ENCODE measurements around the gene RGS19. TPM values are rescaled to one million over a fixed set of nuclear protein-coding genes. Genes with fewer than 3 reads are reported as not detected.

The RGS19 gene
- total RNA-seq, 1 donor from 2014 or later: 26.2 TPM

DNA sequence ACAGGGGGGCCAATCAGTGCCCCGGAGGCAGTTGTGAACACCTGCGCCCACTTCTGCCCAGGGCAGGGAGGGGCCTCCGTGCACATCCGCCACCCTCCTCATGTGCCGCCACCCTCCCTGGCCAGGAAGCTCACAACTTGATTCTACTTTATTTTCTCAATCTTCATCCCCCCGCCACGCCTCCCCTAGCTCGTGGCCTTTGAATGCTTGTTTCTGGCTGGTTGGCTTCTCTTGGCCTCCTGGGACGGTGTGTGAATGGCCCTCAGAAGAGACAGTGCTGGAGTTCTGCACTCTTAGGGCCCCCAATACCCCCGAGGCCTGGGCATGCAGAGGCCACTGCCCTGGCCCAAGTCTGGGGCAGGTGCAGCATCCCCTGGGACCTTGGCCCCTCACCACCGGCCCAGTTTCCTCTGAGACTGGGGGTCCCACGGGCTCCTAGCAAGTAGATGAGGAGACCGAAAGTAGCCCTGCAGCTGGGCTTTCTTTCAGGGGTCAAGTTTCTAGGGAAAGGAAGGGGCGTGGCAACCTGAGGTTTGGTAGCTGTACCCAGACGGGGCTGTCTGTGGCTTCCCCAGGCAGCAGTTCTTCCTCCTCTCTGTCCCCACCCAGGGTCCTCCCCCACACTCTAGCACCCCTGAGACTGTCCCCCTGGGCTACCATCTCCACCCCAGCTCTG is 1.3 kb downstream of the RGS19 start:
- Mint-ChIP-seq H3K4me3 (ENCODE audit: unreplicated experiment) (no peak overlapping the region), H3K36me3 (ENCODE audit: low read depth, unreplicated experiment) (no peaks in the 10 kb centered on the region), H3K27ac (ENCODE audit: unreplicated experiment) (no peak overlapping the region), H3K4me1 (ENCODE audit: unreplicated experiment) (peaks cover 19% of the 10 kb centered on the region), H3K27me3 (ENCODE audit: unreplicated experiment) (peaks cover 14% of the 10 kb centered on the region), H3K9me3 (ENCODE audit: unreplicated experiment) (no peaks in the 10 kb centered on the region)
- DNase-seq (ENCODE audit: low spot score): no peak
- TF ChIP-seq, protein P1, sequence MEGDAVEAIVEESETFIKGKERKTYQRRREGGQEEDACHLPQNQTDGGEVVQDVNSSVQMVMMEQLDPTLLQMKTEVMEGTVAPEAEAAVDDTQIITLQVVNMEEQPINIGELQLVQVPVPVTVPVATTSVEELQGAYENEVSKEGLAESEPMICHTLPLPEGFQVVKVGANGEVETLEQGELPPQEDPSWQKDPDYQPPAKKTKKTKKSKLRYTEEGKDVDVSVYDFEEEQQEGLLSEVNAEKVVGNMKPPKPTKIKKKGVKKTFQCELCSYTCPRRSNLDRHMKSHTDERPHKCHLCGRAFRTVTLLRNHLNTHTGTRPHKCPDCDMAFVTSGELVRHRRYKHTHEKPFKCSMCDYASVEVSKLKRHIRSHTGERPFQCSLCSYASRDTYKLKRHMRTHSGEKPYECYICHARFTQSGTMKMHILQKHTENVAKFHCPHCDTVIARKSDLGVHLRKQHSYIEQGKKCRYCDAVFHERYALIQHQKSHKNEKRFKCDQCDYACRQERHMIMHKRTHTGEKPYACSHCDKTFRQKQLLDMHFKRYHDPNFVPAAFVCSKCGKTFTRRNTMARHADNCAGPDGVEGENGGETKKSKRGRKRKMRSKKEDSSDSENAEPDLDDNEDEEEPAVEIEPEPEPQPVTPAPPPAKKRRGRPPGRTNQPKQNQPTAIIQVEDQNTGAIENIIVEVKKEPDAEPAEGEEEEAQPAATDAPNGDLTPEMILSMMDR (IDR thresholded peaks at IDR 0.05; ENCODE audit: unreplicated experiment): no peak

GRCh38 chr20:64077541-64077875 is 1.8 kb downstream of the RGS19 start:
- H3K27ac Mint-ChIP-seq (ENCODE audit: unreplicated experiment): no peak overlapping the region
- H3K27me3 Mint-ChIP-seq (ENCODE audit: unreplicated experiment): peaks cover 14% of the 10 kb centered on the region
- H3K36me3 Mint-ChIP-seq (ENCODE audit: low read depth, unreplicated experiment): no peaks in the 10 kb centered on the region
- TF ChIP-seq, protein P1 (IDR thresholded peaks at IDR 0.05; ENCODE audit: unreplicated experiment): no peak
- no peak for DNase-seq (ENCODE audit: low spot score)
- H3K9me3 Mint-ChIP-seq (ENCODE audit: unreplicated experiment): no peaks in the 10 kb centered on the region
- peaks cover 17% of the 10 kb centered on the region for H3K4me1 Mint-ChIP-seq (ENCODE audit: unreplicated experiment)
- no peak overlapping the region for H3K4me3 Mint-ChIP-seq (ENCODE audit: unreplicated experiment)

DNA sequence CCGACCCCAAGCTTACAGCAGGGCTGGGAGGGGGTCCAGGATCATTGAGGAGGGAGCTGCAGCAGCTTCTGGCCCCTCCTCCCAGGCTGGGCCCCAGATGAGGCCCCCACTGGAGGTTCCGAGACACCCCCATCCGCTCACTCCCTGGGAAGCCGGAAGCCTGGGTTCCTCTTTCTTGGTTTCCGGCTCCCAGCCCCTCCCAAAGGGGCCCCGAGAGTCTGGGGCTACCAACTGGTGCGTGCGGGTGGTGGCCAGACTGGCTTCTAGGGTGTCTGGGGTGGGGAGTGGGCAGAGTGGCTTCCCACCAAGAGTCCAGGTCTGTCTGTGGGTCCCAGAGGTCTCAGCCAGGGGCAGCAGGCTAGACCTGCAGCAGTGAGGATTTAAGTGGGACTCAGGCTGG is 2.2 kb downstream of the RGS19 start:
- Mint-ChIP-seq H3K4me1 (ENCODE audit: unreplicated experiment) (peaks cover 13% of the 10 kb centered on the region), H3K27me3 (ENCODE audit: unreplicated experiment) (peaks cover 14% of the 10 kb centered on the region), H3K4me3 (ENCODE audit: unreplicated experiment) (no peak overlapping the region), H3K27ac (ENCODE audit: unreplicated experiment) (no peak overlapping the region), H3K36me3 (ENCODE audit: low read depth, unreplicated experiment) (no peaks in the 10 kb centered on the region), H3K9me3 (ENCODE audit: unreplicated experiment) (no peaks in the 10 kb centered on the region)
- DNase-seq (ENCODE audit: low spot score): no peak
- TF ChIP-seq, protein P1 (IDR thresholded peaks at IDR 0.05; ENCODE audit: unreplicated experiment): no peak

DNA sequence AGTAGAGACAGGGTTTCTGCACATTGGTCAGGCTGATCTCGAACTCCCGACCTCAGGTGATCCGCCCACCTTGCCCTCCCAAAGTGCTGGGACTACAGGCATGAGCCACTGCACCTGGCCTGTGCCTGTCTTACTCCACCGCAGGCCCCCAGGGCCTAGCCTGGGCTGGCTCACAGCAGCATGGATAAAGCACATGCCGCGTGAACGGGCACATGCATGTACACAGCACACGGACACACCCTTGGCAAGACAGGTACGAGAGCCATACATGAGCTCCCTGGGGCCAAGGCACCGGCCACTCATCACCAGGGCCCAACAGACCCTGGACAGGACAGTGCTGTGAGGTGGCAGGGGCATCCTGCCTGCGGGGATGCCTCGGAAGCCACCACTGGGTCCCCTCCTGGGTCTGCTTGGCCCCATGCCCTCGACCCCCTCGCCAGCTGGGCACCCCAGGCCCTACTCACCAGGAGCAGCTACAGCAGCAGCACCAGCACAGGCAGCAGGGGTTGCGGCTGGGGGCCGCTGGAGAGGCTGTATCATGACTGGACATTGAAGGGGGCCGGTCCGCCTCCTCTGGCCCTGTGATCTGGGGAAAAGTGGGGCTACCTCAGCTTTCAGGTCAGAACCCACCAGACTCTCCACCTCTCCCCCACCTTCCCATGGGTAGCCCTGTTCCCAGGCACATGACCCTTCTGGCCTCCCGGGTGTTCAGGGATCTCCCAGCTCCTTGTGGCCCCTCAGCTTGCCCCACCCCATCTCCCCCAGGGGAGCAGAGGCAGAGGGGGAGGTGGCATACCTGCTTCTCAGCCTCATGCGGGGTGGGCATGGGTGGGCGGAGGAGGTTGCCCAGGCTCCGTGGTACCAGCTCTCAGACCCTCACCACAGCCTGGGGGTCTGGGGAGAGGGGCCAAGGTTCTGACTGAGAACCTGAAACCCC is 3.0 kb downstream of the RGS19 start:
- H3K27me3 Mint-ChIP-seq (ENCODE audit: unreplicated experiment): peaks cover 11% of the 10 kb centered on the region
- DNase-seq (ENCODE audit: low spot score): no peak
- TF ChIP-seq, protein P1 (IDR thresholded peaks at IDR 0.05; ENCODE audit: unreplicated experiment): no peak
- H3K9me3 Mint-ChIP-seq (ENCODE audit: unreplicated experiment): no peaks in the 10 kb centered on the region
- no peaks in the 10 kb centered on the region for H3K36me3 Mint-ChIP-seq (ENCODE audit: low read depth, unreplicated experiment)
- H3K4me3 Mint-ChIP-seq (ENCODE audit: unreplicated experiment): no peak overlapping the region
- H3K4me1 Mint-ChIP-seq (ENCODE audit: unreplicated experiment): peaks cover 7% of the 10 kb centered on the region
- H3K27ac Mint-ChIP-seq (ENCODE audit: unreplicated experiment): no peak overlapping the region

DNA sequence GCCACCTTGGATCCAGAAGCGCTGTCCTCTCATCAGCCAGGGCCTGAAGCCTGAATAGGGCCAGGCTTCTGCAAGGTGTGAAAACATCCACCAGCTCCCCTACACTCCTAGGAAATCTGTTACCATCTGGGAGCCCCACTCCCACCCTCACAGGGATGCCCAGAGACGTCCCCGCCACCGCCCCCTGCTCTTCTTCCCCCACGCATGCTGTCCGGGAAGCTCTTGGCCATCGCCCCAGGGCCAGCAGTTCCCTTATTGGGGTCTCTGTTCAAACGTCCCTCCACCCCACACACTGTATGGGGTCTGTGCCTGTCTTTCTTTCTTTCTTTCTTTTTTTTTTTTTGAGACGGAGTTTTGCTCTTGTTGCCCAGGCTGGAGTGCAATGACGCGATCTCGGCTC is 3.8 kb downstream of the RGS19 start:
- no peak for DNase-seq (ENCODE audit: low spot score)
- Mint-ChIP-seq H3K4me1 (ENCODE audit: unreplicated experiment) (peaks cover 4% of the 10 kb centered on the region), H3K27me3 (ENCODE audit: unreplicated experiment) (peaks cover 8% of the 10 kb centered on the region), H3K9me3 (ENCODE audit: unreplicated experiment) (no peaks in the 10 kb centered on the region), H3K36me3 (ENCODE audit: low read depth, unreplicated experiment) (no peaks in the 10 kb centered on the region), H3K27ac (ENCODE audit: unreplicated experiment) (no peak overlapping the region), H3K4me3 (ENCODE audit: unreplicated experiment) (no peak overlapping the region)
- TF ChIP-seq, protein P1 (IDR thresholded peaks at IDR 0.05; ENCODE audit: unreplicated experiment): no peak

All from endothelial cell (in vitro differentiated cells).